Measurements from ENCODE around the gene MELK. TPM values are rescaled to one million over a fixed set of nuclear protein-coding genes. Genes with fewer than 3 reads are reported as not detected.

Gene MELK
- total and polyA plus RNA-seq, 10 of the 15 experiments (the other 5 are each of a cell fraction or from before 2014, with no cell fraction given) = 38.7 to 80.3 (median 51.6) TPM

DNA sequence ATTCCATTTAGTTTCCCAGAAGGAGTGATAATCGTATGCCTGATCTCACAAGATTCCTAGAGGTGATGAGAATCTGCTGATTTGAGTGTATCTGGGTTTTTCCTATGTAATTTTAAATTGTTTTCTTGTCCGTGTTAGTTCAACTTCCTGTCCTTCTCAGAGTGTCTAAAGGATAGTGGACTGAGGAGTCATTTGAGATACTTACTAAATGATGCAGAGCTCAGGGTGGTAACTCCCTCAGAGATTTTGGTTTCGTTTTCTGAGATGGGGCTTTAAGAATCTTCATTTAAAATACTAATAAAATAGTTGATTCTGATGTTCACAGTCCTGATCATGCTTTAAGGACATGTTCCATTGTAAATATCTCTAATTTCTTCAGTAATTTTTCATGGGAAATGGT lies 30.3 kb downstream of the MELK start:
- peak; percentile 93 for FAIRE-seq
- Histone ChIP-seq H3K27ac (ENCODE audit: control insufficient read depth, insufficient read depth) (peak overlapping the region; percentile 81), H3K4me3 (no peak overlapping the region; the same call in 1 of the 2 replicates), H3K79me2 (ENCODE audit: control insufficient read depth, insufficient read depth, low read length) (peaks cover 3% of the 10 kb centered on the region; the same call in 1 of the 2 replicates), H4K20me1 (ENCODE audit: control insufficient read depth, insufficient read depth) (no peaks in the 10 kb centered on the region), H3K36me3 (ENCODE audit: control insufficient read depth in 2 of 2, insufficient read depth in 2 of 2, low read length in 1 of 2) (peaks cover 5 to 9% of the 10 kb centered on the region in 2 experiments; a peak in 3 of 4 replicates), H3K27me3 (replicated peaks in 1 of 2; ENCODE audit: control insufficient read depth in 2 of 2, insufficient read depth in 2 of 2, low read length in 1 of 2) (no peaks in the 10 kb centered on the region), H3K4me2 (ENCODE audit: control insufficient read depth, insufficient read depth) (peak overlapping the region; percentile 66), H3K9ac (ENCODE audit: control insufficient read depth, insufficient read depth, low read length) (peak overlapping the region; percentile 28; the same call in 1 of the 2 replicates), H3K9me3 (replicated peaks; ENCODE audit: control insufficient read depth, insufficient read depth, low read length) (no peaks in the 10 kb centered on the region), H3K4me1 (ENCODE audit: control insufficient read depth, insufficient read depth, low read length) (peaks cover 5% of the 10 kb centered on the region), H2AFZ (ENCODE audit: control insufficient read depth, low read depth, low read length) (peak overlapping the region; percentile 85)
- CTCF ChIA-PET = no interaction called here
- WGBS (ENCODE audit: insufficient coverage, insufficient replicate concordance, low lambda C conversion rate, missing lambda C conversion rate) = 2% methylated on average over 3 of the region's 3 CpGs
- intact Hi-C loops (cut with micrococcal nuclease; ENCODE audit: unreplicated experiment) (no loop called here), in situ Hi-C loops (cut with MboI) (no loop called here)
- peak; percentile 99 for ATAC-seq
- RAD21 ChIA-PET (ENCODE audit: unreplicated experiment) = interaction anchor here (1.0 to 1.6 kb wide), 2 partner anchors 53 to 126 kb away, joined by 3 to 4 read pairs; no protein-coding TSS in a partner anchor
- POLR2A ChIA-PET = interaction anchor here (0.6 to 1.0 kb wide), 3 partner anchors 16 to 392 kb away, joined by 3 to 6 read pairs (median 6); no protein-coding TSS in a partner anchor
- DNase-seq (ENCODE audit: low read depth, low spot score) = peak; percentile 13
- BruUV-seq (replicated peaks) = TSS peak; percentile 30
- SMC1A ChIA-PET (ENCODE audit: uncharacterized antibody, unreplicated experiment) = interaction anchor here (0.8 to 1.2 kb wide), 3 partner anchors 21 to 196 kb away, joined by 3 read pairs; no protein-coding TSS in a partner anchor
- no peak for TF ChIP-seq FOS (IDR thresholded peaks at IDR 0.05; ENCODE audit: borderline replicate concordance, extremely low read depth, insufficient read length)
- TF ChIP-seq, protein P1, sequence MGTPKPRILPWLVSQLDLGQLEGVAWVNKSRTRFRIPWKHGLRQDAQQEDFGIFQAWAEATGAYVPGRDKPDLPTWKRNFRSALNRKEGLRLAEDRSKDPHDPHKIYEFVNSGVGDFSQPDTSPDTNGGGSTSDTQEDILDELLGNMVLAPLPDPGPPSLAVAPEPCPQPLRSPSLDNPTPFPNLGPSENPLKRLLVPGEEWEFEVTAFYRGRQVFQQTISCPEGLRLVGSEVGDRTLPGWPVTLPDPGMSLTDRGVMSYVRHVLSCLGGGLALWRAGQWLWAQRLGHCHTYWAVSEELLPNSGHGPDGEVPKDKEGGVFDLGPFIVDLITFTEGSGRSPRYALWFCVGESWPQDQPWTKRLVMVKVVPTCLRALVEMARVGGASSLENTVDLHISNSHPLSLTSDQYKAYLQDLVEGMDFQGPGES (IDR thresholded peaks at IDR 0.05) = no peak
- TF ChIP-seq STAT3 (IDR thresholded peaks at IDR 0.05; ENCODE audit: low read depth, low read length) = no peak
- TF ChIP-seq YBX1 (IDR thresholded peaks at IDR 0.05) = no peak
- TF ChIP-seq BMI1 (IDR thresholded peaks at IDR 0.05; ENCODE audit: borderline replicate concordance) = no peak
- no peak for TF ChIP-seq NRF1 (conservative IDR thresholded peaks at IDR 0.05; ENCODE audit: low read depth, low read length)
- TF ChIP-seq POLR2A (IDR thresholded peaks at IDR 0.05; ENCODE audit: low read depth, low read length) = no peak
- no peak for TF ChIP-seq NBN (IDR thresholded peaks at IDR 0.05)
- TF ChIP-seq, protein P2, sequence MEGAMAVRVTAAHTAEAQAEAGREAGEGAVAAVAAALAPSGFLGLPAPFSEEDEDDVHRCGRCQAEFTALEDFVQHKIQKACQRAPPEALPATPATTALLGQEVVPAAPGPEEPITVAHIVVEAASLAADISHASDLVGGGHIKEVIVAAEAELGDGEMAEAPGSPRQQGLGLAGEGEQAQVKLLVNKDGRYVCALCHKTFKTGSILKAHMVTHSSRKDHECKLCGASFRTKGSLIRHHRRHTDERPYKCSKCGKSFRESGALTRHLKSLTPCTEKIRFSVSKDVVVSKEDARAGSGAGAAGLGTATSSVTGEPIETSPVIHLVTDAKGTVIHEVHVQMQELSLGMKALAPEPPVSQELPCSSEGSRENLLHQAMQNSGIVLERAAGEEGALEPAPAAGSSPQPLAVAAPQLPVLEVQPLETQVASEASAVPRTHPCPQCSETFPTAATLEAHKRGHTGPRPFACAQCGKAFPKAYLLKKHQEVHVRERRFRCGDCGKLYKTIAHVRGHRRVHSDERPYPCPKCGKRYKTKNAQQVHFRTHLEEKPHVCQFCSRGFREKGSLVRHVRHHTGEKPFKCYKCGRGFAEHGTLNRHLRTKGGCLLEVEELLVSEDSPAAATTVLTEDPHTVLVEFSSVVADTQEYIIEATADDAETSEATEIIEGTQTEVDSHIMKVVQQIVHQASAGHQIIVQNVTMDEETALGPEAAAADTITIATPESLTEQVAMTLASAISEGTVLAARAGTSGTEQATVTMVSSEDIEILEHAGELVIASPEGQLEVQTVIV (IDR thresholded peaks at IDR 0.05; ENCODE audit: borderline replicate concordance, partially characterized antibody) = no peak
- TF ChIP-seq WRNIP1 (IDR thresholded peaks at IDR 0.05; ENCODE audit: borderline replicate concordance, low read depth, low read length) = no peak
- TF ChIP-seq, protein P3, sequence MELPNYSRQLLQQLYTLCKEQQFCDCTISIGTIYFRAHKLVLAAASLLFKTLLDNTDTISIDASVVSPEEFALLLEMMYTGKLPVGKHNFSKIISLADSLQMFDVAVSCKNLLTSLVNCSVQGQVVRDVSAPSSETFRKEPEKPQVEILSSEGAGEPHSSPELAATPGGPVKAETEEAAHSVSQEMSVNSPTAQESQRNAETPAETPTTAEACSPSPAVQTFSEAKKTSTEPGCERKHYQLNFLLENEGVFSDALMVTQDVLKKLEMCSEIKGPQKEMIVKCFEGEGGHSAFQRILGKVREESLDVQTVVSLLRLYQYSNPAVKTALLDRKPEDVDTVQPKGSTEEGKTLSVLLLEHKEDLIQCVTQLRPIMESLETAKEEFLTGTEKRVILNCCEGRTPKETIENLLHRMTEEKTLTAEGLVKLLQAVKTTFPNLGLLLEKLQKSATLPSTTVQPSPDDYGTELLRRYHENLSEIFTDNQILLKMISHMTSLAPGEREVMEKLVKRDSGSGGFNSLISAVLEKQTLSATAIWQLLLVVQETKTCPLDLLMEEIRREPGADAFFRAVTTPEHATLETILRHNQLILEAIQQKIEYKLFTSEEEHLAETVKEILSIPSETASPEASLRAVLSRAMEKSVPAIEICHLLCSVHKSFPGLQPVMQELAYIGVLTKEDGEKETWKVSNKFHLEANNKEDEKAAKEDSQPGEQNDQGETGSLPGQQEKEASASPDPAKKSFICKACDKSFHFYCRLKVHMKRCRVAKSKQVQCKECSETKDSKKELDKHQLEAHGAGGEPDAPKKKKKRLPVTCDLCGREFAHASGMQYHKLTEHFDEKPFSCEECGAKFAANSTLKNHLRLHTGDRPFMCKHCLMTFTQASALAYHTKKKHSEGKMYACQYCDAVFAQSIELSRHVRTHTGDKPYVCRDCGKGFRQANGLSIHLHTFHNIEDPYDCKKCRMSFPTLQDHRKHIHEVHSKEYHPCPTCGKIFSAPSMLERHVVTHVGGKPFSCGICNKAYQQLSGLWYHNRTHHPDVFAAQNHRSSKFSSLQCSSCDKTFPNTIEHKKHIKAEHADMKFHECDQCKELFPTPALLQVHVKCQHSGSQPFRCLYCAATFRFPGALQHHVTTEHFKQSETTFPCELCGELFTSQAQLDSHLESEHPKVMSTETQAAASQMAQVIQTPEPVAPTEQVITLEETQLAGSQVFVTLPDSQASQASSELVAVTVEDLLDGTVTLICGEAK (IDR thresholded peaks at IDR 0.05; ENCODE audit: borderline replicate concordance) = no peak
- no peak for TF ChIP-seq ZZZ3 (IDR thresholded peaks at IDR 0.05; ENCODE audit: control insufficient read depth, insufficient read length, low read depth)
- no peak for TF ChIP-seq STAT1 (conservative IDR thresholded peaks at IDR 0.05)
- TF ChIP-seq, protein P4, sequence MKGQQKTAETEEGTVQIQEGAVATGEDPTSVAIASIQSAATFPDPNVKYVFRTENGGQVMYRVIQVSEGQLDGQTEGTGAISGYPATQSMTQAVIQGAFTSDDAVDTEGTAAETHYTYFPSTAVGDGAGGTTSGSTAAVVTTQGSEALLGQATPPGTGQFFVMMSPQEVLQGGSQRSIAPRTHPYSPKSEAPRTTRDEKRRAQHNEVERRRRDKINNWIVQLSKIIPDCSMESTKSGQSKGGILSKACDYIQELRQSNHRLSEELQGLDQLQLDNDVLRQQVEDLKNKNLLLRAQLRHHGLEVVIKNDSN (IDR thresholded peaks at IDR 0.05; ENCODE audit: borderline replicate concordance, extremely low read length, insufficient read depth, low read depth, low read length) = no peak
- TF ChIP-seq SPI1 (IDR thresholded peaks at IDR 0.05; ENCODE audit: borderline replicate concordance, insufficient read depth, low read depth, low read length) = no peak

All from GM12878 (cell line).